HepG2 (cell line): Measurements from ENCODE around the gene RBL1. TPM values are rescaled to one million over a fixed set of nuclear protein-coding genes. Genes with fewer than 3 reads are reported as not detected.
"Not testable (repeated sequence)": the region's sequence is repeated elsewhere in the genome, so short reads cannot be mapped to it uniquely, and the experiment has no call there.

Experiments used
- ATAC-seq: fragments of 200-7000 bp; cut with Tn5 transposase; 3 replicates; pipeline ENCODE4 v1.9.1; 2020; ENCODE audit warnings: mild to moderate bottlenecking, moderate library complexity
- BruUV-seq: library from RNA; stranded (reverse); fragments of 400-500 nt; replicated peaks from 2 replicates; lab custom pipeline; 2021; lab: Mats Ljungman, UMichigan
- CTCF ChIA-PET: fragments of 300-600 bp; formaldehyde crosslinking; extraction: SDS; loops from one replicate; lab custom pipeline; 2021; ENCODE audit warnings: low total read pairs, inconsistent platforms, low intra/inter-chr PET ratio; lab: Yijun Ruan, JAX
- POLR2A ChIA-PET: fragments of 350-600 bp; sonication (Branson Sonifier 250); formaldehyde crosslinking; loops from one replicate; lab custom pipeline; 2020; ENCODE audit warnings: antibody characterized with exemption, inconsistent platforms; lab: Yijun Ruan, JAX
- DNase-seq: peaks from one replicate; pipeline ENCODE4 v3.0.0-alpha.2; 2015; ENCODE audit warnings: low spot score
- FAIRE-seq: peaks from 3 replicates; lab custom pipeline; 2011; peaks lifted over from hg19 to GRCh38; lab: Jason Lieb, UNC
- H2AFZ ChIP-seq: one replicate; pipeline ENCODE4 v1.6.1; 2011; ENCODE audit warnings: low read length, inconsistent platforms
- H3K27ac ChIP-seq: fragments of 300-600 bp; 3 replicates; pipeline ENCODE4 v1.8.0; 2011; ENCODE audit warnings: mixed run types, mild to moderate bottlenecking, mixed read lengths, low read length, inconsistent platforms; ENCODE audit not compliant: insufficient read depth; ENCODE audit errors: extremely low read length
- H3K27me3 ChIP-seq, 2 experiments: fragments of 200-600 bp in 1 of 2; 2 replicates in 1 of 2; 3 replicates in 1 of 2; pipeline versions ENCODE4 v1.6.0 to v1.8.0; 2011; ENCODE audit warnings: low read length in 2 of 2, mild to moderate bottlenecking in 2 of 2, moderate library complexity in 2 of 2, inconsistent platforms in 1 of 2; ENCODE audit not compliant: insufficient read depth in 2 of 2, control insufficient read depth in 1 of 2
- H3K36me3 ChIP-seq, 2 experiments: fragments of 200-600 bp in 1 of 2; replicated peaks in 1 of 2; 2 replicates in 1 of 2; 3 replicates in 1 of 2; pipeline versions ENCODE4 v1.5.1 to v1.8.0; 2011; ENCODE audit warnings: low read length in 2 of 2, inconsistent platforms in 1 of 2; ENCODE audit not compliant: insufficient read depth in 2 of 2, control insufficient read depth in 1 of 2
- H3K4me1 ChIP-seq: 2 replicates; pipeline ENCODE4 v1.5.1; 2012; ENCODE audit warnings: low read length, inconsistent platforms; ENCODE audit not compliant: insufficient read depth
- H3K4me2 ChIP-seq: 2 replicates; pipeline ENCODE4 v1.6.0; 2011; ENCODE audit warnings: low read depth, low read length, inconsistent platforms
- H3K4me3 ChIP-seq, 3 experiments: fragments of 200-600 bp in 1 of 3; sonication (generic), shearing (Covaris generic) in 1 of 3; replicated peaks in 1 of 3; 2 replicates each; pipeline ENCODE4 v1.5.1; 2011 to 2016; ENCODE audit warnings: low read length in 3 of 3, inconsistent platforms in 2 of 3, low read depth in 2 of 3, mild to moderate bottlenecking in 2 of 3, control low read depth in 1 of 3, mixed read lengths in 1 of 3; ENCODE audit not compliant: insufficient read depth in 1 of 3
- H3K79me2 ChIP-seq: one replicate; pipeline ENCODE4 v1.6.1; 2011; ENCODE audit warnings: low read length, inconsistent platforms; ENCODE audit not compliant: insufficient read depth
- H3K9ac ChIP-seq: 2 replicates; pipeline ENCODE4 v1.6.0; 2011; ENCODE audit warnings: mild to moderate bottlenecking, low read depth, low read length, inconsistent platforms; ENCODE audit not compliant: insufficient read depth
- H3K9me3 ChIP-seq: 2 replicates; pipeline ENCODE4 v1.5.1; 2012; ENCODE audit warnings: mild to moderate bottlenecking, low read length
- H4K20me1 ChIP-seq: 2 replicates; pipeline ENCODE4 v1.6.0; 2011; ENCODE audit warnings: inconsistent platforms, mild to moderate bottlenecking, low read length, moderate library complexity; ENCODE audit not compliant: insufficient read depth
- WGBS: methylation state at CpG from one replicate; pipeline ENCODE4 v1.1.6; 2017; ENCODE audit warnings: low lambda C conversion rate; 5-methylcytosine and 5-hydroxymethylcytosine counted together
- in situ Hi-C: cut with HindIII; loops from 2 replicates; pipeline ENCODE4 v1.10.0; 2017; ENCODE audit warnings: low pct_unique_long_range_greater_than_20kb; ENCODE audit not compliant: extremely low pct_ligation_motif_present
- intact Hi-C: fragments of 100-400 bp; cut with micrococcal nuclease; formaldehyde crosslinking; loops from one replicate; pipeline ENCODE4 v1.10.0; 2022; ENCODE audit not compliant: unreplicated experiment
- polyA plus RNA-seq, 8 experiments: library from polyadenylated mRNA; depleted of rRNA in 3 of 8; stranded (reverse) in 7 of 8; unstranded in 1 of 8; fragments of >200 nt; fragmentation: Illumina TruSeq in 4 of 8; extraction: Trizol in 4 of 8; gene quantifications; 2 replicates each; pipeline versions ENCODE4 v1.2.1 to v1.2.3, GENCODE V29; 2011 to 2016; ENCODE audit warnings: low read depth in 4 of 8, missing spikeins in 1 of 8, mixed read lengths in 1 of 8; ENCODE audit not compliant: insufficient read depth in 1 of 8
- total RNA-seq, 5 experiments: library from RNA; depleted of rRNA; stranded (reverse); fragments of >200 nt; fragmentation: Illumina TruSeq; extraction: Trizol; gene quantifications; 2 replicates each; pipeline ENCODE4 v1.2.3, GENCODE V29; 2016; ENCODE audit warnings: low read depth in 1 of 5
- TF ChIP-seq, protein P1 (sequence below), 2 experiments: fragments of 450-650 bp in 1 of 2; sonication (generic) in 1 of 2; formaldehyde crosslinking in 1 of 2; IDR thresholded peaks; 2 replicates each; pipeline versions ENCODE4 v1.6.1 to v1.8.0; 2016 to 2022; ENCODE audit warnings: antibody characterized with exemption in 1 of 2, mild to moderate bottlenecking in 1 of 2, missing genetic modification reagents in 1 of 2

Gene RBL1
- total and polyA plus RNA-seq, 2 of the 13 experiments (the other 11 are each of a cell fraction or from before 2014, with no cell fraction given): 6.0 to 27.5 TPM

DNA sequence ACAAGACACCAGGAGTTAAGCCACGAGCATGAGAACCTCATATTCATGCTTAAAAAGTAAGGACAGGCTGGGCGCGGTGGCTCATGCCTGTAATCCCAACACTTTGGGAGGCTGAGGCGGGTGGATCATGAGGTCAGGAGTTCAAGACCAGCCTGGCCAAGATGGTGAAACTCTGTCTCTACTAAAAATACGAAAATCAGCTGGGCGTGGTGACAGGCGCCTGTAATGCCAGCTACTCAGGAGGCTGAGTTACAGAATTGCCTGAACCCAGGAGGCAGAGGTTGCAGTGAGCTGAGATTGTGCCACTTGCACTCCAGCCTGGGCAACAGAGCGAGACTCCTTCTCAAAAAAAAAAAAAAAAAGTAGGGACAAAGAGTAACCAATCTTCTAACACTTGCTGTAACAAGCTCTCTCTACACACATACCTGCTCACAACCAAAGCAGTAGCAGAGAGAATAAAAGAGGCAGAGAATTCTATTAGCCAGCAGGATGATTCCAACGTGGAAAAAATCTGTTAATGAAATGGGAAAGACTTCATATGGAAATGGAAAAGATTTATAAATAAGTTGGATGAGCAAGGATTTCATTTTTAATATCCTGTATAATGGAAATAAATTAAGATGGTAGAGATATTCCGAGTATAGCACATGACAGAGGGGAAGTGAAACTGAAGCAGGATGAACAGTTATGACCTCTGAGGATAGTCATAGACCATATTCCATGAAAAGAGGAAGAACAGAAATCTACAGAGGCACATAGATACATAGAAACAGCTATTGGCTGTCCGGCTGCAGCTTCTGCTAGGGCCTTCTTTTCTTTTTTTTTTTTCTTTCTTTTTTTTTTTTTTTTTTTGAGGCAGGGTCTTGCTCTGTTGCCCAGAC, 90.5 kb downstream of the RBL1 start:
- H3K9ac ChIP-seq, DNase-seq, H3K4me3 ChIP-seq, ATAC-seq, H3K27me3 ChIP-seq, POLR2A ChIA-PET, H3K9me3 ChIP-seq, intact Hi-C loops, H2AFZ ChIP-seq, H3K4me2 ChIP-seq, H3K4me1 ChIP-seq, BruUV-seq, H3K79me2 ChIP-seq, H4K20me1 ChIP-seq, FAIRE-seq, H3K27ac ChIP-seq, CTCF ChIA-PET, in situ Hi-C loops: not testable (repeated sequence)
- H3K36me3 ChIP-seq: peaks cover 13 to 25% of the 10 kb centered on the region in 2 experiments
- WGBS: 96% methylated on average over 11 of the region's 11 CpGs

DNA sequence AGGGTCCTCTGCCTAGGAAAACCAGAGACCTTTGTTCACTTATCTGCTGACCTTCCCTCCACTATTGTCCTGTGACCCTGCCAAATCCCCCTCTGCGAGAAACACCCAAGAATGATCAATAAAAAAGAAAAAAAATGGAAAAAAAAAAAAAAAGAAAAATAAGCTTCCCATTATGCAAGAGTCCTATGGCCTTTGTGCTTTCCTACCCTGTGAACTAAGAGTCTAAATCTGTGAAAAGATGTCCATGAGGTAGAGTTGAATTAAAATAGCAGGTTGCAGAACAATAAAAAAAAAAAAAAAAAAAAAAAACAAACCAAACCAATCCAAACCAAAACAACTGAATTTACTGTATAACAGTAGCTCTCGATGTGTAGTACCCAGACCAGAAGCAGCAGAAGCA, 94.2 kb downstream of the RBL1 start:
- POLR2A ChIA-PET: interaction anchor here (0.7 kb wide), 1 partner anchor 61 kb away, joined by 4 read pairs; no protein-coding TSS in a partner anchor
- DNase-seq, FAIRE-seq, H2AFZ ChIP-seq, H3K4me1 ChIP-seq, in situ Hi-C loops, CTCF ChIA-PET, H3K4me2 ChIP-seq, H4K20me1 ChIP-seq, H3K9me3 ChIP-seq, H3K79me2 ChIP-seq, H3K4me3 ChIP-seq, H3K27ac ChIP-seq, H3K9ac ChIP-seq, BruUV-seq, intact Hi-C loops, H3K27me3 ChIP-seq: not testable (repeated sequence)
- ATAC-seq: peak; percentile 51
- peaks cover 14 to 34% of the 10 kb centered on the region in 2 experiments for H3K36me3 ChIP-seq
- WGBS: 53% methylated on average over 2 of the region's 2 CpGs
- TF ChIP-seq, protein P1, sequence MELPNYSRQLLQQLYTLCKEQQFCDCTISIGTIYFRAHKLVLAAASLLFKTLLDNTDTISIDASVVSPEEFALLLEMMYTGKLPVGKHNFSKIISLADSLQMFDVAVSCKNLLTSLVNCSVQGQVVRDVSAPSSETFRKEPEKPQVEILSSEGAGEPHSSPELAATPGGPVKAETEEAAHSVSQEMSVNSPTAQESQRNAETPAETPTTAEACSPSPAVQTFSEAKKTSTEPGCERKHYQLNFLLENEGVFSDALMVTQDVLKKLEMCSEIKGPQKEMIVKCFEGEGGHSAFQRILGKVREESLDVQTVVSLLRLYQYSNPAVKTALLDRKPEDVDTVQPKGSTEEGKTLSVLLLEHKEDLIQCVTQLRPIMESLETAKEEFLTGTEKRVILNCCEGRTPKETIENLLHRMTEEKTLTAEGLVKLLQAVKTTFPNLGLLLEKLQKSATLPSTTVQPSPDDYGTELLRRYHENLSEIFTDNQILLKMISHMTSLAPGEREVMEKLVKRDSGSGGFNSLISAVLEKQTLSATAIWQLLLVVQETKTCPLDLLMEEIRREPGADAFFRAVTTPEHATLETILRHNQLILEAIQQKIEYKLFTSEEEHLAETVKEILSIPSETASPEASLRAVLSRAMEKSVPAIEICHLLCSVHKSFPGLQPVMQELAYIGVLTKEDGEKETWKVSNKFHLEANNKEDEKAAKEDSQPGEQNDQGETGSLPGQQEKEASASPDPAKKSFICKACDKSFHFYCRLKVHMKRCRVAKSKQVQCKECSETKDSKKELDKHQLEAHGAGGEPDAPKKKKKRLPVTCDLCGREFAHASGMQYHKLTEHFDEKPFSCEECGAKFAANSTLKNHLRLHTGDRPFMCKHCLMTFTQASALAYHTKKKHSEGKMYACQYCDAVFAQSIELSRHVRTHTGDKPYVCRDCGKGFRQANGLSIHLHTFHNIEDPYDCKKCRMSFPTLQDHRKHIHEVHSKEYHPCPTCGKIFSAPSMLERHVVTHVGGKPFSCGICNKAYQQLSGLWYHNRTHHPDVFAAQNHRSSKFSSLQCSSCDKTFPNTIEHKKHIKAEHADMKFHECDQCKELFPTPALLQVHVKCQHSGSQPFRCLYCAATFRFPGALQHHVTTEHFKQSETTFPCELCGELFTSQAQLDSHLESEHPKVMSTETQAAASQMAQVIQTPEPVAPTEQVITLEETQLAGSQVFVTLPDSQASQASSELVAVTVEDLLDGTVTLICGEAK (IDR thresholded peaks at IDR 0.05): peak; percentile 58
- TF ChIP-seq, protein P1 (CRISPR knock-in tag; IDR thresholded peaks at IDR 0.05): not testable (repeated sequence)
